Thymus (tissue), 11 donors: Measurements from ENCODE around the gene EIF4G1. TPM values are rescaled to one million over a fixed set of nuclear protein-coding genes. Genes with fewer than 3 reads are reported as not detected.

Experiments used
- DNase-seq, 9 donors: peaks; one replicate each; pipeline ENCODE4 v3.0.0-alpha.2; 2013; ENCODE audit warnings: low spot score in 9 of 9, low read depth in 6 of 9, missing footprints in 1 of 9
- H3K27ac ChIP-seq, 2 donors: one replicate each; pipeline ENCODE4 v1.5.1; 2013; ENCODE audit warnings: control low read depth in 1 of 2, low read depth in 1 of 2, low read length in 1 of 2, mild to moderate bottlenecking in 1 of 2, moderate library complexity in 1 of 2
- H3K27me3 ChIP-seq, 2 donors: one replicate each; pipeline ENCODE4 v1.5.1; 2013; ENCODE audit warnings: low read length in 1 of 2; ENCODE audit not compliant: control insufficient read depth in 2 of 2, insufficient read depth in 1 of 2
- H3K36me3 ChIP-seq, 2 donors: one replicate each; pipeline ENCODE4 v1.5.1; 2013; ENCODE audit warnings: low read length in 1 of 2, mild to moderate bottlenecking in 1 of 2, moderate library complexity in 1 of 2; ENCODE audit not compliant: control insufficient read depth in 2 of 2, insufficient read depth in 2 of 2
- H3K4me1 ChIP-seq, 2 donors: one replicate each; pipeline ENCODE4 v1.5.1; 2013; ENCODE audit warnings: low read length in 2 of 2; ENCODE audit not compliant: control insufficient read depth in 2 of 2, insufficient read depth in 2 of 2
- H3K4me3 ChIP-seq, 2 donors: one replicate each; pipeline ENCODE4 v1.5.1; 2013; ENCODE audit warnings: low read length in 2 of 2, control low read depth in 1 of 2, mild to moderate bottlenecking in 1 of 2
- H3K9me3 ChIP-seq, 2 donors: one replicate each; pipeline ENCODE4 v1.5.1; 2013; ENCODE audit warnings: low read length in 1 of 2, mild to moderate bottlenecking in 1 of 2; ENCODE audit not compliant: control insufficient read depth in 2 of 2, insufficient read depth in 1 of 2
- WGBS: extraction: QIAGEN DNeasy Blood & Tissue Kit; methylation state at CpG from one replicate; pipeline ENCODE4 v1.1.7; 2013; 5-methylcytosine and 5-hydroxymethylcytosine counted together
- polyA plus RNA-seq: library from polyadenylated mRNA; stranded (reverse); fragments of 200-250 nt; gene quantifications from one replicate; pipeline ENCODE4 v1.2.3, GENCODE V29; 2013
- total RNA-seq: library from RNA; stranded (reverse); fragments of 120-200 nt; gene quantifications from one replicate; pipeline ENCODE4 v1.2.4, GENCODE V29; 2013
- donor health status: healthy.

EIF4G1 gene
- total and polyA plus RNA-seq, 2 donors = 69.0 to 97.5 TPM

DNA sequence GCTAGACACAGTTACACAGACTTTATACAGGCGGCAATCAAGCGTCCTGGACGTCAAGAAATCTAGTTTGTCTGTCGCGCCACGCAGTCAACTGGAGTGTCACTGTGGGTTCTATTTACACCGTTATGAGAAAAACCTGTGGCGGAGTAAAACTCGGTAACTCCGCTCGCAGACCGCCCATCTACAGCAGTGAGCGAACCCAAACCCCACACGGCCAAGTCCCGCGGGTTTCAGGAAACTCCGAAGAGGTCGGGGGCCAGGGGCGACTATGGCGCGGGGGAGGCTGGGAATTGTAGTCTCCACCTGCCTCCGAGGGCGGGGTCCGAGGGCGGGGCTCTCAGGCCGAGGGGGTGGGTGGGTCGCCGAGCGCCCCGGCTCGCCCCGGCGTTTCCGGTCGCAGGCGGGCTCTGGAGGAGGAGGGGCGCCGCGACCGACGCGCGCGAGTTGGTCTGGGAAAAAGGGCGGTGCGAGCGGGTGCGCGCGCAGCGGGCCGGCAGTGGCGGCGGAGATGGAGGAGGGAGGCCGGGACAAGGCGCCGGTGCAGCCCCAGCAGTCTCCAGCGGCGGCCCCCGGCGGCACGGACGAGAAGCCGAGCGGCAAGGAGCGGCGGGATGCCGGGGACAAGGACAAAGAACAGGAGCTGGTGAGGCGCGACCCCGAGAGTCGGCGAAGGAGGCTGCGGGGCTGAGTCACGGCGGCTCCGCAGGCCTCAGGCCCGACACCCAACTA is 15.5 kb upstream of the EIF4G1 start, which contains the start of gene PSMD2:
Gene PSMD2 (plus strand): TSS at position 483 of the 729 bp plus-strand sequence. CDS start 26 bp downstream, at position 509.
- Histone ChIP-seq H3K9me3 (no peaks in the 10 kb centered on the region), H3K36me3 (peaks cover 27 to 37% of the 10 kb centered on the region in 2 donors), H3K27ac (peak within 1 kb of the TSS; percentile 73 to 93), H3K4me1 (peaks cover 10 to 14% of the 10 kb centered on the region in 2 donors), H3K4me3 (peak within 1 kb of the TSS; percentile 70 to 91), H3K27me3 (peaks cover 0 to 7% of the 10 kb centered on the region in 2 donors)
- under 1% methylated on average over 78 of the region's 78 CpGs for WGBS
- peak; percentile 82 to 98 (median 94) for DNase-seq

DNA sequence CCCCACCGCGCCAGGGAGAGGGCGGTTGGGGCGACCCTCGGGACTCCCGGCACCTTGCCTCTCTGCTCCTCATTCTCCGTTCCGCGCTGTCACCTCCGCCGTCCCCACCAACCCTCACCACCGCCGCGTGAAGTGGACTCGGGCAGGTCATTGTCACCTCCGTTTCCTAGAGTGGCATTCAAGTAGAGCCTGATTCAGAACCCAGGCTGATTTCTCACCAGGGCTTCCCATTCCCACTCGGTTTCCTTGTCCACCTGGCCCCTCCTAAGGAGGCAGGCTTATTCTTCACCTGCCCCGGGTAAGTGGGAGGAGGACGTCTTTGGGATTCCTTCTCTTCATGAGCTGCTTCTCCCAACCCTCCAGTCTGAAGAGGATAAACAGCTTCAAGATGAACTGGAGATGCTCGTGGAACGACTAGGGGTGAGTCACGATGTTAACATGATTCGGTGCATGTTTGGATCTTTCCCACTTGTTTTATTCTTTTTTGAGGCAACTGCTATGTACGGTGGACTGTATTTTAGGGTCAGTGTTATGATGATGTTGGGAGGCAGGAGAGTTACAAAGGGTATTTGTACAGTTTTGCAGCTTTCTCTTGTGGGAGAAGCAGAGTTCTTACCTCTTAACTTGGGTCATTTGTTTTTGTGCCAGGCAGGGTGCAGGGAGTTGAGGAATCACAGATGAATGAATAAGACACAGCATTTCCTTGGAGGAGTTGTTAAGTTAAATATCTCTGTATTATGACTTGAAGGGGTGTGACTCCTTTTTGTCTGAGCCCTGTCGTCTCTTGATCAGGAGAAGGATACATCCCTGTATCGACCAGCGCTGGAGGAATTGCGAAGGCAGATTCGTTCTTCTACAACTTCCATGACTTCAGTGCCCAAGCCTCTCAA is 14.7 kb upstream of the EIF4G1 start:
- WGBS = 22% methylated on average over 29 of the region's 29 CpGs
- Histone ChIP-seq H3K27me3 (peaks cover 0 to 5% of the 10 kb centered on the region in 2 donors), H3K4me3 (peak overlapping the region; percentile 70 to 91), H3K4me1 (peaks cover 10 to 14% of the 10 kb centered on the region in 2 donors), H3K36me3 (peaks cover 34 to 45% of the 10 kb centered on the region in 2 donors), H3K27ac (peak overlapping the region in 1 of 2 donors; percentile 72), H3K9me3 (no peaks in the 10 kb centered on the region)
- peak in 1 of 9 donors; percentile 26 for DNase-seq

DNA sequence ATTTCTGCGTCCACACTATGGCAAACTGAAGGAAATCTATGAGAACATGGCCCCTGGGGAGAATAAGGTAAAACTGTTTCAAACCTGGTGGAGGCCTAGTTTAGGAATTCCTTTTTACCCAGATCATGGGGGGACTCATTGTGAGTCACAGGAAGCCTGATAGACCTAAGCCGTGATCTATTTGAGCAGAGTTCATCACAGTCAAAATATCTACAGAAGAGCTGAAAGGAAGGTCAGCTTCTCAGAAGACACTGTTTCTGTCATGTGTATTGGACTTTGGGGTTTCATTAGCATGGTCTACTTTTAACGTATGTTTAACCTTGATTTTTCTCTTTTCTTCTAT is 14.1 kb upstream of the EIF4G1 start:
- Histone ChIP-seq H3K4me1 (peaks cover 10 to 14% of the 10 kb centered on the region in 2 donors), H3K27me3 (peaks cover 0 to 2% of the 10 kb centered on the region in 2 donors), H3K27ac (no peak overlapping the region), H3K4me3 (no peak overlapping the region), H3K9me3 (no peaks in the 10 kb centered on the region), H3K36me3 (peaks cover 34 to 51% of the 10 kb centered on the region in 2 donors)
- 95% methylated on average over 3 of the region's 3 CpGs for WGBS
- no peak for DNase-seq

GRCh38 chr3:184305577-184305976 is 8.8 kb upstream of the EIF4G1 start:
- WGBS = 83% methylated on average over 1 of the region's 1 CpG
- no peak for DNase-seq
- Histone ChIP-seq H3K27ac (no peak overlapping the region), H3K36me3 (peaks cover 75 to 84% of the 10 kb centered on the region in 2 donors), H3K27me3 (no peaks in the 10 kb centered on the region), H3K9me3 (no peaks in the 10 kb centered on the region), H3K4me3 (no peak overlapping the region), H3K4me1 (no peaks in the 10 kb centered on the region)

- no peaks in the 10 kb centered on the region for H3K9me3 ChIP-seq
- H3K4me3 ChIP-seq = no peak overlapping the region
- WGBS = 98% methylated on average over 4 of the region's 4 CpGs
- H3K36me3 ChIP-seq = peaks cover 73 to 77% of the 10 kb centered on the region in 2 donors
- no peaks in the 10 kb centered on the region for H3K4me1 ChIP-seq
- no peak for DNase-seq
- H3K27ac ChIP-seq = no peak overlapping the region
- H3K27me3 ChIP-seq = no peaks in the 10 kb centered on the region
Measured at GRCh38 chr3:184306341-184306972, 7.9 kb upstream of the EIF4G1 start.

DNA sequence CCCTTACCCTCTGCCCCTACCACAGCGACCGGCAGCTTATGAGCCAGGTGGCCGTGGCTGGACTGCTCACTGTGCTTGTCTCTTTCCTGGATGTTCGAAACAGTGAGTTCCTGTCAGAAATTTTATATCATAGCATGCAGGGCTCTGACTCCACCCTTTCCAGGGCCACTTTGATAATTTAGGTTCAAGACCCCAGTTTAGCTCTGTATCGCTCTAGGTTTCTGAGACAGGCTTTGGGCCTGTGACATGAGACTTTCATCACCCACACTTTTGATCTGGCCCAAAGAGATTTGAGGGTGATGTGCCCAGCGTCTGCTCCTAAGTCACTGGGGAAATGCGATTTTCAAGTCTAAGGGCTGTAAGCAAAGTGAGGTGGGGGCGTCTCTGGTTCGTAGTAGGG is 6.5 kb upstream of the EIF4G1 start:
- DNase-seq = no peak
- Histone ChIP-seq H3K27ac (no peak overlapping the region), H3K27me3 (no peaks in the 10 kb centered on the region), H3K4me1 (no peaks in the 10 kb centered on the region), H3K4me3 (no peak overlapping the region), H3K36me3 (peaks cover 58 to 62% of the 10 kb centered on the region in 2 donors), H3K9me3 (no peaks in the 10 kb centered on the region)
- 98% methylated on average over 9 of the region's 9 CpGs for WGBS

- Histone ChIP-seq H3K36me3 (peaks cover 50 to 54% of the 10 kb centered on the region in 2 donors), H3K27ac (no peak overlapping the region), H3K4me3 (no peak overlapping the region), H3K27me3 (no peaks in the 10 kb centered on the region), H3K4me1 (no peaks in the 10 kb centered on the region), H3K9me3 (no peaks in the 10 kb centered on the region)
- DNase-seq = no peak
- 92% methylated on average over 7 of the region's 7 CpGs for WGBS
Measured at GRCh38 chr3:184308744-184309143, 5.7 kb upstream of the EIF4G1 start.

GRCh38 chr3:184311633-184312032 is 2.8 kb upstream of the EIF4G1 start:
- Histone ChIP-seq H3K27me3 (no peaks in the 10 kb centered on the region), H3K9me3 (no peaks in the 10 kb centered on the region), H3K36me3 (peaks cover 28 to 33% of the 10 kb centered on the region in 2 donors), H3K4me3 (no peak overlapping the region), H3K27ac (no peak overlapping the region), H3K4me1 (peaks cover 9 to 15% of the 10 kb centered on the region in 2 donors)
- DNase-seq = no peak
